ENCODE data around the gene GPR132.

DNA sequence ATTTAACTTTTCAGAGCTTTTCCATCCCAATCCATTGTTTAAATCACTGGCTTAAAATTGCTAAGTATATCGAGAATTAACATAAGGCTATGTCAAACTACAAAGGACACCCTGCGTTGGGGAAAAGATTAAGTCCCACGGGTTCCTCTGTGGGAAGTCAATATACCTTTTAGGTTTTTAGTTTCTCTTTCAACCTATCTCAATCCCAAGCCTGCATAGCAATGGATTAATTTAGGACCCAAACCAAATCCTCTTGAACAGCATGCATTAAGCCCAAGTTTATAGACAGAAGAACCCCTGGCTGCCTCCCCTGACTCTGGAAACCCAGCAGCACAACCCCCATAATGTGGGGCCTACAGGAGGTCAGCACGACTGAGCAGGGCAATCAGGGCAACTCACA lies 50.6 kb downstream of the GPR132 start:
- TF ChIP-seq, protein P1, sequence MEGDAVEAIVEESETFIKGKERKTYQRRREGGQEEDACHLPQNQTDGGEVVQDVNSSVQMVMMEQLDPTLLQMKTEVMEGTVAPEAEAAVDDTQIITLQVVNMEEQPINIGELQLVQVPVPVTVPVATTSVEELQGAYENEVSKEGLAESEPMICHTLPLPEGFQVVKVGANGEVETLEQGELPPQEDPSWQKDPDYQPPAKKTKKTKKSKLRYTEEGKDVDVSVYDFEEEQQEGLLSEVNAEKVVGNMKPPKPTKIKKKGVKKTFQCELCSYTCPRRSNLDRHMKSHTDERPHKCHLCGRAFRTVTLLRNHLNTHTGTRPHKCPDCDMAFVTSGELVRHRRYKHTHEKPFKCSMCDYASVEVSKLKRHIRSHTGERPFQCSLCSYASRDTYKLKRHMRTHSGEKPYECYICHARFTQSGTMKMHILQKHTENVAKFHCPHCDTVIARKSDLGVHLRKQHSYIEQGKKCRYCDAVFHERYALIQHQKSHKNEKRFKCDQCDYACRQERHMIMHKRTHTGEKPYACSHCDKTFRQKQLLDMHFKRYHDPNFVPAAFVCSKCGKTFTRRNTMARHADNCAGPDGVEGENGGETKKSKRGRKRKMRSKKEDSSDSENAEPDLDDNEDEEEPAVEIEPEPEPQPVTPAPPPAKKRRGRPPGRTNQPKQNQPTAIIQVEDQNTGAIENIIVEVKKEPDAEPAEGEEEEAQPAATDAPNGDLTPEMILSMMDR (IDR thresholded peaks at IDR 0.05), result no peak
- TF ChIP-seq POLR2A (IDR thresholded peaks at IDR 0.05), result no peak
- no peak for TF ChIP-seq POLR2AphosphoS5 (IDR thresholded peaks at IDR 0.05)

All from prostate gland (tissue), 2 donors.